ENCODE data around the gene CENPU. TPM values are rescaled to one million over a fixed set of nuclear protein-coding genes. Genes with fewer than 3 reads are reported as not detected.

Gene CENPU
- total RNA-seq, 2 donors from 2014 or later, result 48.6 to 66.4 TPM

DNA sequence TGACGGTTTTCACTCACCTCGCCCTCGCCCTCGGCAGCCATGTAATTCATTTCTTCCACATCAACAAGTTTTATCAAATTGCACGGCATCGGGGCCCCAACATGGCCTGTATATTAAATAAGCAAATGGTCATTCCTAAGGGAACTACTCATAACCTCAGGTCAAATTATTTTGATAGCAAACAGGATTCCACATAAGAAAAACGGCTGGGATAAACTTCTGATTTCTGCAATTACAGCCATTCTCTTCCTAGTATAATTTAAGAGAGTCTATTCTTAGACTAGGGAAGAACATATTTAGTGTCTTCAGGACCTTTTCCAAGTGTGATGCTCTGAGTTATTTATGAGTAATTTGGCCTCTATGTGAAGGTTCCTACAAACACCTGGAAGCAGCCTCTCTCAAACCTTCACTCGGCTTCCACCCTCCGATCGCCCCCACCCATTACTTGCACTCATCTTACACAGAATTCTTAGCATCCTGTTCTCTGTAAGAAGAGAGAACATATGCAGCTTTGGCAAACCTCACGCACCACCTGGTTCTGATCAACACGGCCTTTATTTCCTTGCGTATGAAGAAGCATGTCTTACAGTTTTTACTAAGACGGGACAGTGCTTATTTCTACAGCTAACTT, 29.4 kb upstream of the CENPU start:
- H3K4me1 Mint-ChIP-seq, result peaks cover 7% of the 10 kb centered on the region
- no peaks in the 10 kb centered on the region for H3K9me3 Mint-ChIP-seq
- H3K36me3 Mint-ChIP-seq (ENCODE audit: low read depth), result peaks cover 67% of the 10 kb centered on the region
- no peak overlapping the region for H3K4me3 Mint-ChIP-seq
- H3K27me3 Mint-ChIP-seq, result no peaks in the 10 kb centered on the region
- H3K27ac Mint-ChIP-seq, result no peak overlapping the region
- ATAC-seq (replicated peaks), result no peak

DNA sequence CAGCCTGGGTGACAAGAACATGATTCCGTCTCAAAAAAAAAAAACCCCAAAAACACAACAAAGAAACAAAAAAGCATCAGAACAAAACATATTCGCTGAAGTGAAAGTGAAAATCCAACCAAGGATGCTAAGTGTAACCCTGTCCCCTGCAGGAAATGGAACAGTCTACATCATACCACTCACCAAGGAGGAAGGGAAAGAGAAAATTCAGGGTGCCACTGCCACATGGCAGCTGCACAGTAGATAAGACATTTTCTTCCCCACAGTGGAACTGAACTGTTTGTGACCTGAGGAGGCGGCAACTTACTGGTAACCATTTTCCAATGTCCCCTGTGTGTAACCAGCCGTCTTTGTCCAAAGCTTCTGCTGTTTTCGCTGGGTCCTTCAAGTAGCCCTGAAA, 28.2 kb upstream of the CENPU start:
- Mint-ChIP-seq H3K36me3 (ENCODE audit: low read depth) (peaks cover 63% of the 10 kb centered on the region), H3K9me3 (no peaks in the 10 kb centered on the region), H3K4me3 (peak overlapping the region; percentile 65), H3K4me1 (peaks cover 7% of the 10 kb centered on the region), H3K27ac (peak overlapping the region; percentile 74), H3K27me3 (no peaks in the 10 kb centered on the region)
- ATAC-seq (replicated peaks), result peak; percentile 98

DNA sequence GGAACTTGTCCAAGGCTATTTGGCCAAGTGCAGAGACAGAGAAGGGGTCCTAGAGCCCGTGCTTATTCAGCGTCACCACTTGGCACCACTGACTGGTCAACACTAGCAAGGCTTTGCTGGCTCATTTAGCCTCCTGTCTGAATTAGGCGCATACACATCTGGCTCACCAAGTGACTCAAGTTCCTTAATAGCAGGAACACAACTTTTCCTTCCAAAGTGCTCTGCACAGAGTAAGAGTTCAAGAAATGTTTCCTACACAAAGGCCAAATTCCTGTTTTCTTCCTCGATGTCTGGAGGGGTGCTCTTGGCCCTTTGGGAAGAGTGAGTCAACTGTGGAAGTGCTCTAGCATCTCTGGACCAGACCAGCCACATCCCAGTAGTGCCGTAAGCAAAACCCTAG, 26.8 kb upstream of the CENPU start:
- Mint-ChIP-seq H3K27me3 (no peaks in the 10 kb centered on the region), H3K4me1 (peaks cover 7% of the 10 kb centered on the region), H3K9me3 (no peaks in the 10 kb centered on the region), H3K36me3 (ENCODE audit: low read depth) (peaks cover 64% of the 10 kb centered on the region), H3K27ac (no peak overlapping the region), H3K4me3 (no peak overlapping the region)
- ATAC-seq (replicated peaks), result no peak

DNA sequence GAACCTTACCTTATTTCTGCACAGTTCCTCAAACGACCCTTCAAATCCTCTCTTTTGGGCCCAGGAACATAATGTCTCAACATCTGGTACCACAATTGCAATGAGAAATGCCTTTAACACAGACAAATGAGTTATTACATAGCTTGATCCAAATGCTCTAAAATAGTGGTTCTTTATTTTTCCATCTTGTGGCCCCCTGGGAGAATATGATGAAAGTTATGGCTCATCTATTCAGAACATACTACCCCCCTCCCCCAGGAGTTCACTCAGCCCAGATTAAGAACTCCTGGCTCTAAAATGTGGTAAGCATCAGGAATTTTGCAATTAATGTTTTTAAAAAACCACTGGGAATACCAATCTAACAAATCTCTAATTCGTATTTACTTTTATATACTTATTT, 23.9 kb upstream of the CENPU start:
- Mint-ChIP-seq H3K4me1 (peaks cover 7% of the 10 kb centered on the region), H3K4me3 (no peak overlapping the region), H3K9me3 (no peaks in the 10 kb centered on the region), H3K27ac (no peak overlapping the region), H3K36me3 (ENCODE audit: low read depth) (peaks cover 70% of the 10 kb centered on the region), H3K27me3 (no peaks in the 10 kb centered on the region)
- no peak for ATAC-seq (replicated peaks)

DNA sequence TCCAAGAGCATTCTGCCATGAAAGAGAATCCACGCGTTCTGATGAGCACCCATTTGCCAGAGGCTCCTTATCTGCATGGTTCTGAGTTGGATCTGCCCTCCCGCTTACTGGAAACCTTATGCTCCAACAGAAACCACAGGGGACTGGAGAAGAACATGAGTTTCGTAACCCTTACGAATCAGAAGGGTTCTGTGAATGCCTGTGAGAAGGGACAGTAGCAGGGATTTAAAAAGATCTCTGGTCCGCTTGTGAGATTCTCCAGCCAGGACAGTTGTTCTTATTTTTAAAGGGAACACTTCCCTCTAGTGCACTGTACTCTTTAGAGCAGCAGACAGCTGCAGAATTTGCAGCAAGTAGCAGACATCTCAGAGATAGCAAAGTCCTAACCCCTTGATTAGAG, 22.5 kb upstream of the CENPU start:
- no peak for ATAC-seq (replicated peaks)
- no peaks in the 10 kb centered on the region for H3K9me3 Mint-ChIP-seq
- H3K27ac Mint-ChIP-seq, result no peak overlapping the region
- no peak overlapping the region for H3K4me3 Mint-ChIP-seq
- no peaks in the 10 kb centered on the region for H3K4me1 Mint-ChIP-seq
- H3K36me3 Mint-ChIP-seq (ENCODE audit: low read depth), result peaks cover 61% of the 10 kb centered on the region
- H3K27me3 Mint-ChIP-seq, result no peaks in the 10 kb centered on the region

DNA sequence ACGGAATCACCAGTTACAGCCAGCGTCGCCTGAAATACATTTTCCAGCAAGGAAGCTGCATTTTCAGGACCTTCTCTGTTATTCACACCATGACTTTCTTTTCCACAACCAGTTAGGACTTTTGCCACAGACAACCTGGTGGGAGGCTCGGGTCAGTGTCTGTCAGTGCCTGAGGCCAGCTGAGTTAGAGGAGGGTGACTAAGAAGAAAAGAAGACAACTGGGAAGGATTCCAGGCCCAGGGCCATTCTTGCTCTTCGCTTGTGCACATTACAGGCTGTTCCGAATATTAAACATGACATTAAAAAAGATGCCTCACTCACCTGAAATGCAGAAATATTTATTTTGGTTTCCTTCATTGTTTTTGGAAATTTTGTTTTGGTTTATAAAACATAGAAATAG, 21.4 kb upstream of the CENPU start:
- no peaks in the 10 kb centered on the region for H3K4me1 Mint-ChIP-seq
- no peaks in the 10 kb centered on the region for H3K27me3 Mint-ChIP-seq
- H3K36me3 Mint-ChIP-seq (ENCODE audit: low read depth), result peaks cover 55% of the 10 kb centered on the region
- H3K27ac Mint-ChIP-seq, result no peak overlapping the region
- no peak overlapping the region for H3K4me3 Mint-ChIP-seq
- ATAC-seq (replicated peaks), result no peak
- no peaks in the 10 kb centered on the region for H3K9me3 Mint-ChIP-seq

DNA sequence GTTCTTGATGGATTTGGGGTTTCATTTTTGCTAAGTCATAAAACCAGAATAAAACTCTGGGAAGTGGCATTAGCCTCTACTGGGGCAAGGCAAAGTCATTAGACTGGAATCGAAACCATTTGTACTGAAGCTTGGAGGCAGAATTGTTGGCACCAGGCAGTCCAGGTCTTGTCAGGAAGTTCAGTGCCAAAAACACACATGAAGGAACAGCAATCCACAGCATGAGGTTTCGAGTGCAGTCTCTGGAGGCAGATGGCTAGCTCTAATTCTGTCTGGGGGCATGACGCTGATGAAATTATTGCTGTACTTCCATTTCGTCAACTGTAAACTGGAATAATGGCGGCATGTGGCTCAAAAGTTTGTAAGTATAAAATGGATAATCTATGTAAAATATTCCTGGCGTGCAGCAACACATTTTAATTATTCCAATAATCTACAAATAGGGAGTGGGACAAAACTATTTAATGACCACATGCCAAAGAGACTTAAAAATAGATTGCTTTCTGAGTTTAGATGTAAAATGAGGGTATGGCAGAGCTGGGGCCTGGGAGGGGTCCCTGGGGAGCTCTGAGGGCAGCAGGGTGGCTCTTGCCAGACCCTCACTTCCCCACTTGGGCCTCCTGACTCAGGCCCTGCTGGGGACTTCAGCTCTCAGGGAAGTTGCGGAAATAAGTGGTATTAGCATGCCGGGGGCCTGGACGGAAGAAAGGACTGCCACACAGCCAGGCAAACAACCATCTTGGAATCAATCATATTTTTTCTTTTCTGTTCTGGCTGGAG, 18.8 kb upstream of the CENPU start:
- no peak overlapping the region for H3K27ac Mint-ChIP-seq
- no peaks in the 10 kb centered on the region for H3K27me3 Mint-ChIP-seq
- peaks cover 38% of the 10 kb centered on the region for H3K36me3 Mint-ChIP-seq (ENCODE audit: low read depth)
- no peaks in the 10 kb centered on the region for H3K4me1 Mint-ChIP-seq
- H3K4me3 Mint-ChIP-seq, result no peak overlapping the region
- no peaks in the 10 kb centered on the region for H3K9me3 Mint-ChIP-seq
- no peak for ATAC-seq (replicated peaks)

DNA sequence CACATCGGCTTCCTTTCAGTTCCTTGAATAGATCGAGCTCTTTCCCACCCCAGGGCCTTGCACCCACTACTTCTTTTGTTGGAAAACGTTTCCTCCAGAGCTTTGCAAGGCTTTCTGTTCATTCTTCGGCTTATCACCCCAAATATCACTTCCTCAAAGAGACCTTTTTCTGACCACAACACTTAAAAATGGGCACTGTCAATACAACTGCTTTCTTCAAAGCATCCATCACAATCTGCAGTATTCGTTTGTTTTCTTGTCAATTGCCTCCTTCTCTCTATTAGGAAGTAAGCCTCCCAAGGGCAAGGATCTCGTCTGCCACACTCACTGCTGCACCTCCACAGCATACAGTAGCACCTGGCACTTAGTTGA, 17.7 kb upstream of the CENPU start:
- no peak for ATAC-seq (replicated peaks)
- Mint-ChIP-seq H3K4me3 (no peak overlapping the region), H3K9me3 (no peaks in the 10 kb centered on the region), H3K4me1 (no peaks in the 10 kb centered on the region), H3K27ac (no peak overlapping the region), H3K27me3 (no peaks in the 10 kb centered on the region), H3K36me3 (ENCODE audit: low read depth) (peaks cover 27% of the 10 kb centered on the region)

DNA sequence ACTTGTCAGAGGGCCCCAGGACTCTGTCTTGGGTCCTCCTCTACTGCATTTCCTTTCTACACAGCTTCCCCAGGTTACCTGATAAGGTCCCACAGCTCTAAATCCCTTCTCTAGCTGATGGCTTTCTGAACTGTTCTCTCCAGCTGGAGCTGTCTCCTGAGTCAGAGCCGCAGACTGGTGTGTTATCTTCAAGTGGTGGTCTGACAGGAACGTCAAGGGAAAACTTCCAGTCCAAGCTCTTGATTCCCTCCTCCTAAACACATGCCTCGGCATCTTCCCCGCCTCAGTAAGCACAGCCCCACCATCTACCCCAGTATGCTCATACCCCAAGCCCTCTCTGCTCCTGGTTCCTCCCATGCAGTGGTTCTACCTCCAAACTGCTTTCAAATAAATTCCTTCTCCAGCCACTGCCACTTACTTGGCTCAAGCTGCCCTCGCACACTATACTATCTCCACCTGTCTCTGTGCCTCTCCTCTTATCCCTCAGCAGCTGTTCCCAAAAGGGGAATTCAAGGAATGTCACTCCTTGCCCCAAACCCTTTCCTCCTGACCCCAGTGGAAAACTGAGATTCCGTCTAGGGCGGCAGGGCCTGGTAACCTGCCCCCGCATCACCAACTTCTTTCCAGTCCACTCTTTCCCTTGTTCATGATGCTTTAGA, 17.2 kb upstream of the CENPU start:
- H3K27ac Mint-ChIP-seq, result no peak overlapping the region
- no peaks in the 10 kb centered on the region for H3K27me3 Mint-ChIP-seq
- no peaks in the 10 kb centered on the region for H3K9me3 Mint-ChIP-seq
- no peaks in the 10 kb centered on the region for H3K4me1 Mint-ChIP-seq
- peaks cover 22% of the 10 kb centered on the region for H3K36me3 Mint-ChIP-seq (ENCODE audit: low read depth)
- ATAC-seq (replicated peaks), result no peak
- H3K4me3 Mint-ChIP-seq, result no peak overlapping the region

DNA sequence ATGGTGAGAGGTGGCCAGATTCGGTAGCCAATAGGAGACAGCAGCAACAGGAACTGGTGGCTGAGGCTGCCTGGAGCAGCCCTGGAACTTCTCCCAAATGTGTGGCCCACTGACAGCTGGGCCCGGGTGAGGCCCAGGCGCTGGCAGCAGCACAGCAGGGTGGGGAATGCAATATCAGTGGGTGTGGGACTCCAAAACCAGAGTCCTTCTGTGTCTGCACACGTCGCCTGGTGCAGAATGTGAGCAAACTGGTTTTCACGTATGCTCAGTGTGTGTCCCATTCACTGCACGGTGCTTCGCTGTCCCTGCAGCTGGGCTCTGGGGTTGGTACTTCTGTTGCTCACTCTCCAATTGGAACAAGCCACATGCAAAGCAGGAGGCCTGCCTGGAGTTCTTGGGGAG, 14.4 kb upstream of the CENPU start:
- no peak overlapping the region for H3K4me3 Mint-ChIP-seq
- no peaks in the 10 kb centered on the region for H3K4me1 Mint-ChIP-seq
- no peaks in the 10 kb centered on the region for H3K27me3 Mint-ChIP-seq
- H3K36me3 Mint-ChIP-seq (ENCODE audit: low read depth), result no peaks in the 10 kb centered on the region
- no peaks in the 10 kb centered on the region for H3K9me3 Mint-ChIP-seq
- H3K27ac Mint-ChIP-seq, result no peak overlapping the region
- ATAC-seq (replicated peaks), result no peak

DNA sequence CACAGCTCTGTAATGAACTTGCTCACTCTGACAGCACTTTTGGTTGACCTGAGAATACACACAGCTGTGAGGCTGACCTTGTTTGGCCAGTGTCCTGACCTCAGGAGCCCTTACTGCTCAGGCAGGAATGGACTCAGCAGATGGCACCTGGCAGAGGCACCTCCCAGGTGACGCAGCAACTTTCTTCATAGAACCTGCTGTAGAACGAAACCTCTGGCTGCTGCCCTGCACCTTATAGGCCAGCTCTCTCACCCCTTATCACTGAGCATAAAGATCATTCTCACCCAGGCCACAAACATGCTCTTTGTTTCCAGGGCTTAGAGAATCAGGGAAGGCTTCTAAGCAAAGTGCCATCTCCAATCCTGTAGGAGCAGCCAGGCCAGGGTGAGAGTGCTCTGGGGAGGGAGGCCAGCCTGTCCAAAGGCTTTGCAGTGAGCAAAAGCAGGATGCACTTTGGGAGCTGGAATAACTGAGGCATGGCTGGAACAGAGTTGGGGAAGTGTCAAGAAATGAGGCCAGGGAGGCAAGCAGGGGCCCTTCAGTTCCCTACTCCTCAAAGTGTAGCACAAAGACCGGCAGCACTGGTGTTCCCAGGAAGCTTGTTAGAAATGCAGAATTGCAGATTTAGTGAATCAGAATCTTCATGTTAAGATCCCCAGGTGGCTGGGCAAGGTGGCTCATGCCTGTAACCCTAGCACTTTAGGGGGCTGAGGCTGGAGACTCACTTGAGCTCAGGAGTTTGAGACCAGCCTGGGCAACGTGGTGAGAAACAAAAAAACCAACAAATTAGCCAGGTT, 13.3 kb upstream of the CENPU start:
- Mint-ChIP-seq H3K36me3 (ENCODE audit: low read depth) (no peaks in the 10 kb centered on the region), H3K9me3 (no peaks in the 10 kb centered on the region), H3K27me3 (no peaks in the 10 kb centered on the region), H3K4me1 (no peaks in the 10 kb centered on the region), H3K27ac (no peak overlapping the region), H3K4me3 (no peak overlapping the region)
- ATAC-seq (replicated peaks), result no peak

DNA sequence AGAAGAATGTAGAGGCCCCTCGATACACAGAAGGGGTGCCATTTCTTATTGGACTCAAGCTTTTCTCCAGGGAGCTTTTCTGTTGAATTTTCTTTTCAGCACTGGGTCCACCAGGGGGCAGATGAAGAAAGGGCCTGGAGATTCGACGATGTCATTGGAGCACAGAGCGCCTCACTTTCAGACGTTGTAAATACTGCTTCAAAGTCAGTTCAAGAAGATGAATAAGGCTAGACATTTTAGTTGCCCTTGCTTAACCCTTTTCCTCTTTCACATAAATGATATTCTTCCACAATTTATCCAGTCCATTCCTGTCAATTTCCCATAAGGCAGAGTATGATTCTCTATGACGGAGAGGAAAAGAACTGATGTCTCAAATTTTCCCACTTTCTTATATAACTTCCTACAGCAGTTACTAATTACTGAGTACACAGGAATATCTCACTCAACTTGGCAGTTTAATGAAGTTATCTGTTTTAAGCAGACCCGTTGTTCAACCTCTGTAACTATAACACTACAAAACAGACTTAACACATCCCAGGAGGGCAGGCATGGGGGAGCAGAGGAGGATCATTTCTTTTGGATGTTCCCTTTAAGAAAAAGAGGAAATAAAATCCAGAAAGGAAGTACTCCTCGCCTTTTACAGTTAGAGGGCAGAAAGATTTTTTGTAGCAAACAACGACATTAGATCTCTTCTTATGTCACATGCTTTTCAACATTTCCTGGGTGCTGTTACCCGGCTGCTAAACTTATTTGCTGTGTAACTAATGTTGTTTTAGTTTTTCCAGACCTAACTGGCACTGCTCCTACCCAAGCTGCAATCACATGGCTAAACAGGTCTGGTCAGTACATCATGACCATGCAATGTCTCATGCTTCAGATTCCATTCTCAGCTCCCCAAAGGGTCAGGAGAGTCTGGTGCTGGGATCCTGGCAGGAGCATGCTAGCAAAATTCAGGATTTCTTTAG, 12.2 kb upstream of the CENPU start:
- Mint-ChIP-seq H3K36me3 (ENCODE audit: low read depth) (no peaks in the 10 kb centered on the region), H3K4me3 (no peak overlapping the region), H3K27ac (no peak overlapping the region), H3K9me3 (no peaks in the 10 kb centered on the region), H3K27me3 (no peaks in the 10 kb centered on the region), H3K4me1 (no peaks in the 10 kb centered on the region)
- ATAC-seq (replicated peaks), result peak; percentile 77

DNA sequence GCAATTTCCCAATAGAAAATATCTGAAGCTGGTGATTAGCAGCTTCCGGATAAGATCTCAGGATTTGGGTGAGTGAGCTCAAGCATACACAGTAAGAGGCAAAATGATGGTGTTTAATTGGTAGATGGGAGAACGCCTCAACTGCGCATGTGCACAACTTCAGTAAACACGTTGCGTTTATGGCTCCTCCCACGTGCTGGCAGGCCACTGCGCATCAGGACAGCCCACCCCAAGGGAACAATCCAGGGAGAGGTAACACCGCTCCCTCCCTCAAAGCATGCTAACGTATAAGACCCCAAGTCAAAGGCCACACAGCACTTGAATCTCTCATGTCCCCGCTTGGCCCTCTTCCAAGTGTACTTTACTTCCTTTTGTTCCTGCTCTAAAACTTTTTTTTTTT, 10.3 kb upstream of the CENPU start:
- Mint-ChIP-seq H3K4me3 (no peak overlapping the region), H3K9me3 (no peaks in the 10 kb centered on the region), H3K27me3 (no peaks in the 10 kb centered on the region), H3K36me3 (ENCODE audit: low read depth) (no peaks in the 10 kb centered on the region), H3K27ac (no peak overlapping the region), H3K4me1 (peaks cover 8% of the 10 kb centered on the region)
- ATAC-seq (replicated peaks), result no peak

DNA sequence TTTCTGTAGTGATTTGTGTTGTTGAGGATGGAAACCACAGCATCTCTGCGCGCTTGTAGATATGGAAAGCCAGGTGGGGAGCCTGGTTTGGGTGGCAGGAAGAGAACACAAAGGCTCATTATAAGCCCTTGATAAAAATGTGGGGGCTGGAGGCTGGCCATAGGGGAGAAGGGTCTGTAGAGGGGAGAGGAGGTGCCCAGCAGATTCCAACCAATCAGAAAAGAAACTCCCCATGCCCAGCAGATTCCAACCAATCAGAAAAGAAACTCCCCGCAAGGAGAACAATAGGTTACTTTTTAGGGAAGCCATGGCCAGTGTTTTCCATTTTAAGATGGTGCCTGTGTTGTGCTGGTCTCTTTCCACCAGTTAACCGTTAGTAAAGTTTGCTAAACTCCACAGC, 9.8 kb upstream of the CENPU start:
- H3K27ac Mint-ChIP-seq, result no peak overlapping the region
- no peak for ATAC-seq (replicated peaks)
- H3K36me3 Mint-ChIP-seq (ENCODE audit: low read depth), result no peaks in the 10 kb centered on the region
- H3K4me3 Mint-ChIP-seq, result no peak overlapping the region
- no peaks in the 10 kb centered on the region for H3K9me3 Mint-ChIP-seq
- H3K4me1 Mint-ChIP-seq, result peaks cover 9% of the 10 kb centered on the region
- H3K27me3 Mint-ChIP-seq, result no peaks in the 10 kb centered on the region

Data from activated T-helper 17 cell treated with anti-CD3 and anti-CD28 coated beads, Interleukin-2, amount 50 U/mL, for 72 hours (primary cell).